GM23338 (cell line): ENCODE data around the gene LRMDA. TPM values are rescaled to one million over a fixed set of nuclear protein-coding genes. Genes with fewer than 3 reads are reported as not detected.

ENCODE experiments used
- ATAC-seq: fragments of 200-7000 bp; cut with Tn5 transposase; 3 replicates; pipeline ENCODE4 v1.9.1; 2020
- DNase-seq: peaks from one replicate; pipeline ENCODE4 v3.0.0-alpha.2; 2015; ENCODE audit warnings: low spot score
- H2AFZ ChIP-seq: fragments of 200-600 bp; sonication (generic); 2 replicates; pipeline ENCODE4 v1.8.0; 2016; ENCODE audit warnings: antibody characterized with exemption, mild to moderate bottlenecking, moderate library complexity
- H3F3A ChIP-seq: fragments of 200-600 bp; sonication (generic); replicated peaks from 2 replicates; pipeline ENCODE4 v1.8.0; 2017; ENCODE audit warnings: antibody characterized with exemption, mixed run types, low read depth
- H3K27ac ChIP-seq: fragments of 200-600 bp; sonication (generic); 2 replicates; pipeline ENCODE4 v1.6.1; 2016; ENCODE audit warnings: low read depth
- H3K27me3 ChIP-seq: fragments of 200-600 bp; sonication (generic); 2 replicates; pipeline ENCODE4 v1.8.0; 2016; ENCODE audit warnings: mild to moderate bottlenecking, mixed run types, moderate library complexity; ENCODE audit not compliant: insufficient read depth
- H3K36me3 ChIP-seq: fragments of 200-600 bp; sonication (generic); 2 replicates; pipeline ENCODE4 v1.8.0; 2016; ENCODE audit warnings: mild to moderate bottlenecking; ENCODE audit not compliant: insufficient read depth
- H3K4me1 ChIP-seq: fragments of 200-600 bp; sonication (generic); 2 replicates; pipeline ENCODE4 v1.8.0; 2016; ENCODE audit warnings: mild to moderate bottlenecking, moderate library complexity; ENCODE audit not compliant: insufficient read depth
- H3K4me2 ChIP-seq: fragments of 200-600 bp; sonication (generic); 2 replicates; pipeline ENCODE4 v1.7.1; 2017; ENCODE audit warnings: mixed run types
- H3K4me3 ChIP-seq: fragments of 200-600 bp; sonication (generic); 2 replicates; pipeline ENCODE4 v1.6.1; 2016; ENCODE audit warnings: mixed run types
- H3K79me2 ChIP-seq: fragments of 200-600 bp; sonication (generic); replicated peaks from 2 replicates; pipeline ENCODE4 v1.8.0; 2017; ENCODE audit warnings: mild to moderate bottlenecking; ENCODE audit not compliant: insufficient read depth
- H3K9me2 ChIP-seq: fragments of 200-600 bp; sonication (generic); 2 replicates; pipeline ENCODE4 v1.8.0; 2017; ENCODE audit not compliant: insufficient read depth
- H4K20me1 ChIP-seq: fragments of 200-600 bp; sonication (generic); replicated peaks from 2 replicates; pipeline ENCODE4 v1.8.0; 2017; ENCODE audit warnings: mild to moderate bottlenecking; ENCODE audit not compliant: insufficient read depth
- H3K27ac Mint-ChIP-seq: 2 replicates; pipeline ENCODE4 v1.8.0; 2020; ENCODE audit warnings: inconsistent platforms, mild to moderate bottlenecking, moderate library complexity, mixed read lengths
- H3K27me3 Mint-ChIP-seq: 3 replicates; pipeline ENCODE4 v1.8.0; 2022; ENCODE audit warnings: low read depth, mild to moderate bottlenecking, moderate library complexity, mixed read lengths, inconsistent platforms; ENCODE audit not compliant: insufficient read depth, poor library complexity
- H3K36me3 Mint-ChIP-seq: 3 replicates; pipeline ENCODE4 v1.8.0; 2021; ENCODE audit warnings: low read depth, mild to moderate bottlenecking, inconsistent platforms, moderate library complexity, mixed read lengths
- H3K4me1 Mint-ChIP-seq: 3 replicates; pipeline ENCODE4 v1.8.0; 2020; ENCODE audit warnings: mild to moderate bottlenecking, inconsistent platforms, mixed read lengths
- H3K4me3 Mint-ChIP-seq: 3 replicates; pipeline ENCODE4 v1.8.0; 2021; ENCODE audit warnings: moderate library complexity, mild to moderate bottlenecking, inconsistent platforms, mixed read lengths
- H3K9me3 Mint-ChIP-seq: 3 replicates; pipeline ENCODE4 v1.8.0; 2020; ENCODE audit warnings: moderate library complexity, mild to moderate bottlenecking, inconsistent platforms, mixed read lengths
- CREB1 ChIP-seq: fragments of 250-450 bp; sonication (Bioruptor Pico); IDR thresholded peaks from 2 replicates; pipeline ENCODE4 v1.5.0; 2020; ENCODE audit warnings: low read depth, mild to moderate bottlenecking, moderate library complexity
- CTCF ChIP-seq, 2 experiments: fragments of 200-600 bp in 1 of 2; sonication (generic) in 1 of 2; conservative IDR thresholded peaks; 2 replicates each; pipeline versions ENCODE4 v1.5.1 to v1.6.1; 2016 to 2017; ENCODE audit warnings: antibody characterized with exemption in 2 of 2, low read depth in 2 of 2, mild to moderate bottlenecking in 2 of 2, moderate library complexity in 1 of 2
- ETS1 ChIP-seq: IDR thresholded peaks from 2 replicates; pipeline ENCODE4 v1.6.1; 2016; ENCODE audit warnings: antibody characterized with exemption
- EZH2 ChIP-seq: fragments of 200-600 bp; sonication (generic); IDR thresholded peaks from one replicate; pipeline ENCODE4 v1.8.0; 2017; ENCODE audit warnings: antibody characterized with exemption, mild to moderate bottlenecking, low read depth; ENCODE audit not compliant: unreplicated experiment
- EZH2phosphoT487 ChIP-seq: fragments of 200-600 bp; sonication (generic); IDR thresholded peaks from one replicate; pipeline ENCODE4 v1.8.1; 2018; ENCODE audit warnings: antibody characterized with exemption; ENCODE audit not compliant: unreplicated experiment
- JUNB ChIP-seq: IDR thresholded peaks from one replicate; pipeline ENCODE4 v1.6.1; 2016; ENCODE audit warnings: antibody characterized with exemption; ENCODE audit not compliant: unreplicated experiment
- NANOG ChIP-seq: IDR thresholded peaks from 2 replicates; pipeline ENCODE4 v1.6.1; 2016; ENCODE audit warnings: antibody characterized with exemption, borderline replicate concordance
- POLR2AphosphoS5 ChIP-seq: IDR thresholded peaks from 2 replicates; pipeline ENCODE4 v1.6.1; 2016; ENCODE audit warnings: antibody characterized with exemption, low read depth
- REST ChIP-seq: IDR thresholded peaks from one replicate; pipeline ENCODE4 v1.6.1; 2018; ENCODE audit warnings: antibody characterized with exemption; ENCODE audit not compliant: unreplicated experiment
- STAT1 ChIP-seq: IDR thresholded peaks from one replicate; pipeline ENCODE4 v1.6.1; 2016; ENCODE audit warnings: antibody characterized with exemption; ENCODE audit not compliant: unreplicated experiment
- ZNF114 ChIP-seq: fragments of 250-450 bp; sonication (Bioruptor Pico); IDR thresholded peaks from 2 replicates; pipeline ENCODE4 v1.5.0; 2020; ENCODE audit warnings: mild to moderate bottlenecking, moderate library complexity
- ZNF331 ChIP-seq: fragments of 250-450 bp; sonication (Bioruptor Pico); IDR thresholded peaks from 2 replicates; pipeline ENCODE4 v1.5.0; 2020; ENCODE audit warnings: low read depth, mild to moderate bottlenecking, moderate library complexity
- polyA plus RNA-seq: library from polyadenylated mRNA; unstranded; fragments of >200 nt; fragmentation: Nextera tagmentation; extraction: Ambion mirVana; gene quantifications from 2 replicates; pipeline ENCODE4 v1.2.1, GENCODE V29; 2016
- total RNA-seq: library from RNA; depleted of rRNA; stranded (reverse); fragments of >200 nt; shearing (Covaris generic); gene quantifications from 2 replicates; pipeline ENCODE4 v1.2.3, GENCODE V29; 2014

LRMDA gene
- total and polyA plus RNA-seq, 2 experiments from 2014 or later: 0.90 to 1.8 TPM

GRCh38 chr10:76522547-76522946 is 1091.1 kb downstream of the LRMDA start:
- Histone ChIP-seq H2AFZ (no peak overlapping the region), H3K9me2 (no peaks in the 10 kb centered on the region), H4K20me1 (no peaks in the 10 kb centered on the region), H3F3A (no peaks in the 10 kb centered on the region), H3K4me2 (no peak overlapping the region), H3K79me2 (no peaks in the 10 kb centered on the region), H3K27ac (no peak overlapping the region), H3K4me3 (no peak overlapping the region), H3K4me1 (no peaks in the 10 kb centered on the region; the same call in 1 of the 2 replicates), H3K36me3 (no peaks in the 10 kb centered on the region), H3K27me3 (no peaks in the 10 kb centered on the region)
- no peak for DNase-seq
- H3K4me1 Mint-ChIP-seq: no peaks in the 10 kb centered on the region
- no peaks in the 10 kb centered on the region for H3K9me3 Mint-ChIP-seq
- no peaks in the 10 kb centered on the region for H3K36me3 Mint-ChIP-seq
- no peak for TF ChIP-seq CTCF (conservative IDR thresholded peaks at IDR 0.05; ENCODE audit: low read depth in 2 of 2)
- no peak for ATAC-seq
- no peak overlapping the region for H3K4me3 Mint-ChIP-seq
- no peak overlapping the region for H3K27ac Mint-ChIP-seq
- no peaks in the 10 kb centered on the region for H3K27me3 Mint-ChIP-seq

- no peaks in the 10 kb centered on the region for H3K9me3 Mint-ChIP-seq
- Histone ChIP-seq H3K27me3 (no peaks in the 10 kb centered on the region), H3F3A (no peaks in the 10 kb centered on the region), H3K9me2 (no peaks in the 10 kb centered on the region), H2AFZ (no peak overlapping the region), H3K79me2 (no peaks in the 10 kb centered on the region), H3K27ac (no peak overlapping the region), H3K4me1 (no peaks in the 10 kb centered on the region; the same call in 1 of the 2 replicates), H3K36me3 (no peaks in the 10 kb centered on the region), H3K4me2 (no peak overlapping the region), H3K4me3 (no peak overlapping the region), H4K20me1 (no peaks in the 10 kb centered on the region)
- no peak for ATAC-seq
- no peak overlapping the region for H3K27ac Mint-ChIP-seq
- H3K4me3 Mint-ChIP-seq: no peak overlapping the region
- no peaks in the 10 kb centered on the region for H3K36me3 Mint-ChIP-seq
- H3K27me3 Mint-ChIP-seq: no peaks in the 10 kb centered on the region
- DNase-seq: no peak
- H3K4me1 Mint-ChIP-seq: no peaks in the 10 kb centered on the region
- TF ChIP-seq NANOG: no peak
- TF ChIP-seq JUNB: no peak
- TF ChIP-seq REST: no peak
- no peak for TF ChIP-seq STAT1
- TF ChIP-seq ZNF331 (CRISPR knock-in tag): no peak
- no peak for TF ChIP-seq ETS1
- TF ChIP-seq EZH2phosphoT487: no peak
- no peak for TF ChIP-seq EZH2
- no peak for TF ChIP-seq CREB1 (CRISPR knock-in tag)
- TF ChIP-seq CTCF (conservative IDR thresholded peaks at IDR 0.05; ENCODE audit: low read depth in 2 of 2): no peak
- no peak for TF ChIP-seq POLR2AphosphoS5
- no peak for TF ChIP-seq ZNF114 (CRISPR knock-in tag)
These were observed 1091.8 kb downstream of the LRMDA start for GRCh38 chr10:76523246-76523645.
